DND-41 (cell line): Measurements from ENCODE around the gene ZNF426.

Experiments used
- EZH2 ChIP-seq: IDR thresholded peaks from 3 replicates; pipeline ENCODE4 v1.6.1; 2012; ENCODE audit warnings: borderline replicate concordance, low read depth, mild to moderate bottlenecking, moderate library complexity, low read length, inconsistent platforms; ENCODE audit not compliant: severe bottlenecking
- TF ChIP-seq, protein P1 (sequence below): IDR thresholded peaks from 2 replicates; pipeline ENCODE4 v1.5.1; 2012; ENCODE audit warnings: borderline replicate concordance, low read length, moderate library complexity, mild to moderate bottlenecking; ENCODE audit not compliant: poor library complexity, severe bottlenecking; ENCODE audit errors: extremely low read depth

DNA sequence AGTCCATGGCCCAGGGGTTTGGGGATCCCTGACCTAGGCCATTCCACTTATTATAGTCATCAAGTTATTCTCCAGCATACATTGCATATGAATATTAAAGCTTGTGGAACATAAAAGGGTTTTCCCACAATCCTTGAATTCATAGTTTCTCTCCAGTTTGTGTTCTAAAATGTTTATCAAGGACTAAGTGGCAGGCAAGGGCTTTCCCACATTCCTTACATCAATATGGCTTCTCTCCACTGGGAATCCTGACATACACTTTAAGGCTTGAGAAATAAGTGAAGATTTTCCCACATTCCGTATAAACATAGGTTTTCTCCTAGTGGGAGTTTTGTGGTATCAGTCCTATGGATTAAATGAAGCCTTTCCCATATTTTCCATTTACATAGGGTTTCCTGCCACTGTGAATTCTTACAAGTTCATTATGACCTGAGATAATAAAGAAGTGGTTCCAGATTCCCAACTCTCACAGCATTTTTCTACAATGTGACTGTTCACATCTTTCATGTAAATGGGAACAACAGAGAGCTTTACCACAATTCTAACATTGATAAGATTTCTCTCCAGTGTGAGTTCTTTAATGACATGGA is 14.5 kb downstream of the ZNF426 start:
- TF ChIP-seq, protein P1, sequence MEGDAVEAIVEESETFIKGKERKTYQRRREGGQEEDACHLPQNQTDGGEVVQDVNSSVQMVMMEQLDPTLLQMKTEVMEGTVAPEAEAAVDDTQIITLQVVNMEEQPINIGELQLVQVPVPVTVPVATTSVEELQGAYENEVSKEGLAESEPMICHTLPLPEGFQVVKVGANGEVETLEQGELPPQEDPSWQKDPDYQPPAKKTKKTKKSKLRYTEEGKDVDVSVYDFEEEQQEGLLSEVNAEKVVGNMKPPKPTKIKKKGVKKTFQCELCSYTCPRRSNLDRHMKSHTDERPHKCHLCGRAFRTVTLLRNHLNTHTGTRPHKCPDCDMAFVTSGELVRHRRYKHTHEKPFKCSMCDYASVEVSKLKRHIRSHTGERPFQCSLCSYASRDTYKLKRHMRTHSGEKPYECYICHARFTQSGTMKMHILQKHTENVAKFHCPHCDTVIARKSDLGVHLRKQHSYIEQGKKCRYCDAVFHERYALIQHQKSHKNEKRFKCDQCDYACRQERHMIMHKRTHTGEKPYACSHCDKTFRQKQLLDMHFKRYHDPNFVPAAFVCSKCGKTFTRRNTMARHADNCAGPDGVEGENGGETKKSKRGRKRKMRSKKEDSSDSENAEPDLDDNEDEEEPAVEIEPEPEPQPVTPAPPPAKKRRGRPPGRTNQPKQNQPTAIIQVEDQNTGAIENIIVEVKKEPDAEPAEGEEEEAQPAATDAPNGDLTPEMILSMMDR, result no peak
- TF ChIP-seq EZH2, result no peak
